ENCODE data around the gene TTC34. TPM values are rescaled to one million over a fixed set of nuclear protein-coding genes. Genes with fewer than 3 reads are reported as not detected.

The TTC34 gene
- total RNA-seq, 4 donors from 2014 or later = not detected

GRCh38 chr1:2606881-2607621, 194.4 kb downstream of the TTC34 start:
- intact Hi-C loops (cut with DNase I; ENCODE audit: low total_unique reads) = no loop called here
- H3K4me1 ChIP-seq = no peaks in the 10 kb centered on the region
- DNase-seq (no peak), ATAC-seq (no peak)
- H3K27me3 ChIP-seq = peaks cover 24 to 31% (median 25%) of the 10 kb centered on the region in 3 donors
- H3K36me3 ChIP-seq = no peaks in the 10 kb centered on the region
- no peak overlapping the region for H3K27ac ChIP-seq
- H3K4me3 ChIP-seq = no peak overlapping the region
- TF ChIP-seq POLR2A (IDR thresholded peaks at IDR 0.05) = no peak
- no peak for TF ChIP-seq CTCF (IDR thresholded peaks at IDR 0.05 in 4 of 5, conservative IDR thresholded peaks at IDR 0.05 in 1 of 5)
- H3K9me3 ChIP-seq = no peaks in the 10 kb centered on the region
- in situ Hi-C loops (cut with MboI; ENCODE audit: low sequenced_read_pairs in 4 of 4) = no loop called here

- Histone ChIP-seq H3K36me3 (no peaks in the 10 kb centered on the region), H3K27me3 (peaks cover 18 to 25% (median 21%) of the 10 kb centered on the region in 3 donors), H3K4me3 (no peak overlapping the region), H3K9me3 (no peaks in the 10 kb centered on the region), H3K27ac (no peak overlapping the region), H3K4me1 (no peaks in the 10 kb centered on the region)
- DNase-seq (no peak), ATAC-seq (no peak)
- in situ Hi-C loops (cut with MboI; ENCODE audit: low sequenced_read_pairs in 4 of 4) = no loop called here
- TF ChIP-seq CTCF (IDR thresholded peaks at IDR 0.05 in 4 of 5, conservative IDR thresholded peaks at IDR 0.05 in 1 of 5) = no peak
- no peak for TF ChIP-seq POLR2A (IDR thresholded peaks at IDR 0.05)
- intact Hi-C loops (cut with DNase I; ENCODE audit: low total_unique reads) = no loop called here
These were observed 195.1 kb downstream of the TTC34 start for GRCh38 chr1:2606396-2606880.

GRCh38 chr1:2605509-2606395, 195.7 kb downstream of the TTC34 start:
- no peak overlapping the region for H3K27ac ChIP-seq
- no peaks in the 10 kb centered on the region for H3K36me3 ChIP-seq
- intact Hi-C loops (cut with DNase I; ENCODE audit: low total_unique reads) (no loop called here), in situ Hi-C loops (cut with MboI; ENCODE audit: low sequenced_read_pairs in 4 of 4) (no loop called here)
- H3K4me3 ChIP-seq = no peak overlapping the region
- H3K27me3 ChIP-seq = peaks cover 16 to 18% (median 17%) of the 10 kb centered on the region in 3 donors
- ATAC-seq (no peak), DNase-seq (peak in 1 of 2 donors; percentile 8)
- no peaks in the 10 kb centered on the region for H3K9me3 ChIP-seq
- no peaks in the 10 kb centered on the region for H3K4me1 ChIP-seq
- no peak for TF ChIP-seq CTCF (IDR thresholded peaks at IDR 0.05 in 4 of 5, conservative IDR thresholded peaks at IDR 0.05 in 1 of 5)

GRCh38 chr1:2604844-2605508, 196.5 kb downstream of the TTC34 start:
- ATAC-seq = no peak
- Histone ChIP-seq H3K27ac (no peak overlapping the region), H3K36me3 (no peaks in the 10 kb centered on the region), H3K9me3 (no peaks in the 10 kb centered on the region), H3K4me3 (no peak overlapping the region), H3K27me3 (peaks cover 11 to 13% (median 12%) of the 10 kb centered on the region in 3 donors), H3K4me1 (no peaks in the 10 kb centered on the region)
- TF ChIP-seq POLR2A (IDR thresholded peaks at IDR 0.05) (no peak), CTCF (IDR thresholded peaks at IDR 0.05 in 4 of 5, conservative IDR thresholded peaks at IDR 0.05 in 1 of 5) (no peak)
- intact Hi-C loops (cut with DNase I; ENCODE audit: low total_unique reads) (no loop called here), in situ Hi-C loops (cut with MboI; ENCODE audit: low sequenced_read_pairs in 4 of 4) (no loop called here)
- no peak for DNase-seq
